HCT116 (cell line): ENCODE measurements around the gene ZNF775. TPM values are rescaled to one million over a fixed set of nuclear protein-coding genes. Genes with fewer than 3 reads are reported as not detected.

Experiments
- ATAC-seq: fragments of 200-7000 bp; cut with Tn5 transposase; 2 replicates; pipeline ENCODE4 v1.9.1; 2020; ENCODE audit warnings: mild to moderate bottlenecking, moderate library complexity
- BruUV-seq: library from RNA; stranded (reverse); fragments of 400-500 nt; replicated peaks from 2 replicates; lab custom pipeline; 2021; lab: Mats Ljungman, UMichigan
- CTCF ChIA-PET: fragments of 300-600 bp; sonication (Branson Sonifier 250); formaldehyde crosslinking; loops from one replicate; lab custom pipeline; 2021; ENCODE audit warnings: antibody characterized with exemption; lab: Charles Lee
- POLR2A ChIA-PET: fragments of 300-600, 350-600 bp; sonication (Branson Sonifier 250); formaldehyde crosslinking; loops from one replicate; lab custom pipeline; 2021; ENCODE audit warnings: antibody characterized with exemption; lab: Charles Lee
- RAD21 ChIA-PET, 2 experiments: fragments of 300-600 bp; sonication (Branson Sonifier 250); formaldehyde crosslinking; loops; one replicate each; lab custom pipeline; 2023; ENCODE audit warnings: low total read pairs in 2 of 2; ENCODE audit not compliant: uncharacterized antibody in 2 of 2, unreplicated experiment in 2 of 2, low non-redundant PET in 1 of 2; lab: Charles Lee
- DNase-seq: peaks from one replicate; pipeline ENCODE4 v3.0.0-alpha.2; 2010; ENCODE audit warnings: low read depth, low spot score
- H2AFZ ChIP-seq: fragments of 200-600 bp; shearing (Covaris generic), sonication (generic); 2 replicates; pipeline ENCODE4 v1.6.1; 2017; ENCODE audit warnings: low read depth, mixed run types, mixed read lengths, antibody characterized with exemption, low read length; ENCODE audit not compliant: poor library complexity, severe bottlenecking
- H3K27ac ChIP-seq: 2 replicates; pipeline ENCODE4 v1.5.1; 2012; ENCODE audit warnings: low read depth, low read length
- H3K27me3 ChIP-seq: fragments of 200-600 bp; sonication (generic); 2 replicates; pipeline ENCODE4 v1.6.1; 2016; ENCODE audit warnings: mixed run types, low read length, mixed read lengths; ENCODE audit not compliant: insufficient read depth
- H3K36me3 ChIP-seq, 2 experiments: fragments of 200-500 bp in 1 of 2; fragments of 200-600 bp in 1 of 2; sonication (Bioruptor generic) in 1 of 2; sonication (generic) in 1 of 2; 2 replicates each; pipeline versions ENCODE4 v1.5.1 to v1.6.1; 2014 to 2016; ENCODE audit warnings: low read length in 2 of 2, inconsistent platforms in 1 of 2, mixed read lengths in 1 of 2, mixed run types in 1 of 2; ENCODE audit not compliant: insufficient read depth in 2 of 2, control insufficient read depth in 1 of 2
- H3K4me1 ChIP-seq, 2 experiments: fragments of 200-600 bp in 1 of 2; sonication (generic) in 1 of 2; 2 replicates each; pipeline versions ENCODE4 v1.5.1 to v1.6.1; 2012 to 2017; ENCODE audit warnings: low read length in 2 of 2, inconsistent platforms in 1 of 2, mild to moderate bottlenecking in 1 of 2, mixed read lengths in 1 of 2, mixed run types in 1 of 2, moderate library complexity in 1 of 2; ENCODE audit not compliant: insufficient read depth in 2 of 2, control insufficient read depth in 1 of 2
- H3K4me2 ChIP-seq: fragments of 200-600 bp; sonication (generic); 2 replicates; pipeline ENCODE4 v1.6.1; 2017; ENCODE audit warnings: mixed run types, low read length, mixed read lengths
- H3K4me3 ChIP-seq, 2 experiments: fragments of 200-600 bp in 1 of 2; sonication (generic) in 1 of 2; replicated peaks in 1 of 2; 2 replicates each; pipeline ENCODE4 v1.5.1; 2011 to 2016; ENCODE audit warnings: low read length in 2 of 2, control low read depth in 1 of 2, low read depth in 1 of 2, mild to moderate bottlenecking in 1 of 2, mixed read lengths in 1 of 2, mixed run types in 1 of 2
- H3K79me2 ChIP-seq: fragments of 200-600 bp; sonication (generic); 2 replicates; pipeline ENCODE4 v1.6.1; 2017; ENCODE audit warnings: mild to moderate bottlenecking, mixed run types, low read length, moderate library complexity, mixed read lengths; ENCODE audit not compliant: insufficient read depth
- H3K9ac ChIP-seq: fragments of 200-600 bp; sonication (generic); 2 replicates; pipeline ENCODE4 v1.6.1; 2016; ENCODE audit warnings: low read length, mixed read lengths
- H3K9me2 ChIP-seq: fragments of 200-600 bp; sonication (generic), shearing (Covaris generic); 2 replicates; pipeline ENCODE4 v1.6.1; 2017; ENCODE audit warnings: mixed run types, mild to moderate bottlenecking, moderate library complexity; ENCODE audit not compliant: insufficient read depth
- H3K9me3 ChIP-seq, 2 experiments: fragments of 200-500 bp in 1 of 2; fragments of 200-600 bp in 1 of 2; sonication (Bioruptor generic) in 1 of 2; sonication (generic) in 1 of 2; 2 replicates each; pipeline ENCODE4 v1.6.1; 2014 to 2017; ENCODE audit warnings: low read length in 2 of 2, mixed read lengths in 2 of 2, inconsistent platforms in 1 of 2, low read depth in 1 of 2, mild to moderate bottlenecking in 1 of 2, mixed run types in 1 of 2, moderate library complexity in 1 of 2; ENCODE audit not compliant: control insufficient read depth in 1 of 2, insufficient read depth in 1 of 2
- H4K20me1 ChIP-seq: fragments of 200-600 bp; sonication (generic), shearing (Covaris generic); 2 replicates; pipeline ENCODE4 v1.6.1; 2017; ENCODE audit warnings: mixed run types, mild to moderate bottlenecking, moderate library complexity; ENCODE audit not compliant: insufficient read depth
- EGR1 ChIP-seq: IDR thresholded peaks from 2 replicates; pipeline ENCODE4 v1.6.1; 2012; ENCODE audit warnings: low read depth
- ELF1 ChIP-seq: IDR thresholded peaks from 2 replicates; pipeline ENCODE4 v1.6.1; 2012; ENCODE audit warnings: low read depth, borderline replicate concordance
- EZH2 ChIP-seq: fragments of 200-600 bp; sonication (generic); IDR thresholded peaks from 2 replicates; pipeline ENCODE4 v1.6.1; 2017; ENCODE audit warnings: antibody characterized with exemption, mixed run types
- FOSL1 ChIP-seq: IDR thresholded peaks from 2 replicates; pipeline ENCODE4 v1.6.1; 2012; ENCODE audit warnings: low read depth
- MAX ChIP-seq: IDR thresholded peaks from 2 replicates; pipeline ENCODE4 v1.6.1; 2012
- POLR2A ChIP-seq: IDR thresholded peaks from 2 replicates; pipeline ENCODE4 v1.7.0; 2011; ENCODE audit warnings: borderline replicate concordance; ENCODE audit not compliant: insufficient read depth, insufficient read length; ENCODE audit errors: extremely low read depth
- POLR2AphosphoS5 ChIP-seq: IDR thresholded peaks from 2 replicates; pipeline ENCODE4 v1.6.1; 2011; ENCODE audit warnings: mild to moderate bottlenecking, low read depth, low read length, moderate library complexity
- RAD21 ChIP-seq: IDR thresholded peaks from 2 replicates; pipeline ENCODE4 v1.6.1; 2012; ENCODE audit warnings: low read depth, mild to moderate bottlenecking
- SIN3A ChIP-seq: IDR thresholded peaks from 2 replicates; pipeline ENCODE4 v1.6.1; 2012; ENCODE audit warnings: low read depth
- SRF ChIP-seq: IDR thresholded peaks from 2 replicates; pipeline ENCODE4 v1.6.1; 2012; ENCODE audit warnings: low read depth
- TCF7L2 ChIP-seq: IDR thresholded peaks from 2 replicates; pipeline ENCODE4 v1.7.0; 2011; ENCODE audit warnings: borderline replicate concordance, inconsistent platforms; ENCODE audit not compliant: insufficient read depth, insufficient read length; ENCODE audit errors: extremely low read depth
- ZBTB33 ChIP-seq: IDR thresholded peaks from 2 replicates; pipeline ENCODE4 v1.6.1; 2011; ENCODE audit warnings: mild to moderate bottlenecking, low read length, moderate library complexity; ENCODE audit not compliant: insufficient replicate concordance; ENCODE audit errors: extremely low read depth
- ZNF274 ChIP-seq: fragments of 200-500 bp; sonication (Bioruptor generic); IDR thresholded peaks from 2 replicates; pipeline ENCODE4 v1.6.1; 2014; ENCODE audit warnings: mild to moderate bottlenecking, low read depth, low read length, inconsistent platforms
- intact Hi-C: fragments of 100-400 bp; cut with micrococcal nuclease; formaldehyde crosslinking; loops from 2 replicates; pipeline ENCODE4 v1.10.0; 2022
- total RNA-seq: library from RNA; stranded (reverse); gene quantifications from one replicate; pipeline ENCODE4 v1.2.1, GENCODE V29; 2021; ENCODE audit not compliant: unreplicated experiment

Gene ZNF775
- total RNA-seq, 1 experiment from 2014 or later: 4.5 TPM

DNA sequence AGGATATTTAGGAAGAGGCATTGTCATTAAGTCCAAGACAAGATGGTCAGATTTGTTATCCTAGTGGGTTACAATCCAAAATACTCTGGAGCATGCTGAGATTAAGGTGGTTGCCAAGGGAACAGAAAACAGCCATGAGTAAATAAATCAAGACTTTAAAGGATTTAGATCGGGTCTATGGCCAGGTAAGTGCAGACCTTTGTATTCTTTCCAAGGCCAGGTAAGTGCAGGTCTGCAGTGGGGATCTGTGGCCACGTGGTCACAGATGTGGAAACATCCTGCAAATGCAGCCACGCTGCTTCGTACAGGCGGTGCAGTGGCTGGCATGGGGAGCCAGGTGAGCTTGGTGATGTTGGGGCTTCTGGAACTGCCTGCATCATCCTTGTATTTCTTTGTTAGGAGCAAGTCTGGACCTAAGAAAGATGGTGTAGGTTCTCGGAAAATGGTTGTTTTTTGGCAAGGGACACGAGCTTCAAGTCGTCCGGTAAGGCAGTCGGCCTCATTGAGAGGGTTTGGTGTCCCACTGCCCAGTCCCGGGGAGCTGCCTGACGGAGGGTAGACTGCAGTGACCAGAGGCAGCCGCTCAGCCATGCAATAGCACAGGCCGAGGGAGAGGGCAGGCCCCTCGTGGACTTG, 21.8 kb downstream of the ZNF775 start:
- H3K4me1 ChIP-seq: peaks cover 24 to 42% of the 10 kb centered on the region in 2 experiments
- BruUV-seq: no TSS peak
- no peak for TF ChIP-seq EZH2
- TF ChIP-seq SRF: no peak
- TF ChIP-seq ZBTB33: no peak
- no peak for TF ChIP-seq RAD21
- no peak for TF ChIP-seq POLR2AphosphoS5
- TF ChIP-seq ELF1: no peak
- no peak for TF ChIP-seq POLR2A
- TF ChIP-seq SIN3A: no peak
- TF ChIP-seq ZNF274: no peak
- no peak for TF ChIP-seq EGR1
- no peak for TF ChIP-seq TCF7L2
- no peak for TF ChIP-seq FOSL1
- TF ChIP-seq MAX: no peak
- TF ChIP-seq, all 23 proteins: peak for 0
- Histone ChIP-seq H3K9me2 (no peaks in the 10 kb centered on the region), H3K79me2 (no peaks in the 10 kb centered on the region), H3K4me3 (no peak overlapping the region), H2AFZ (no peak overlapping the region), H4K20me1 (no peaks in the 10 kb centered on the region), H3K9ac (no peak overlapping the region), H3K4me2 (peak overlapping the region; percentile 63), H3K27me3 (no peaks in the 10 kb centered on the region), H3K9me3 (no peaks in the 10 kb centered on the region), H3K36me3 (no peaks in the 10 kb centered on the region), H3K27ac (no peak overlapping the region)
- CTCF ChIA-PET: no interaction called here
- POLR2A ChIA-PET: no interaction called here
- DNase-seq (no peak), ATAC-seq (no peak)
- RAD21 ChIA-PET: interaction anchor here in 1 of 2 experiments (0.6 kb wide), 1 partner anchor 23 kb away, joined by 3 read pairs; no protein-coding TSS in a partner anchor
- intact Hi-C loops: loop anchor here (5.0 kb wide), 1 partner anchor 34 kb away; the partner anchor contains the start of gene REPIN1
